HT-29 (cell line): ENCODE measurements around the gene MBD6. TPM values are rescaled to one million over a fixed set of nuclear protein-coding genes. Genes with fewer than 3 reads are reported as not detected.
A peak's percentile ranks its signal among the peaks of the same experiment; 100 is the strongest.
"Not testable (repeated sequence)": the region's sequence is repeated elsewhere in the genome, so short reads cannot be mapped to it uniquely, and the experiment has no call there.

ENCODE experiments used
- DNase-seq: peaks from one replicate; pipeline ENCODE4 v3.0.0-alpha.2; 2015; ENCODE audit warnings: low spot score
- total RNA-seq: library from RNA; depleted of rRNA; stranded (reverse); fragments of >200 nt; shearing (Covaris generic); gene quantifications from 2 replicates; pipeline ENCODE4 v1.2.3, GENCODE V29; 2014

MBD6 gene
- total RNA-seq, 1 experiment from 2014 or later, result 23.0 TPM

DNA sequence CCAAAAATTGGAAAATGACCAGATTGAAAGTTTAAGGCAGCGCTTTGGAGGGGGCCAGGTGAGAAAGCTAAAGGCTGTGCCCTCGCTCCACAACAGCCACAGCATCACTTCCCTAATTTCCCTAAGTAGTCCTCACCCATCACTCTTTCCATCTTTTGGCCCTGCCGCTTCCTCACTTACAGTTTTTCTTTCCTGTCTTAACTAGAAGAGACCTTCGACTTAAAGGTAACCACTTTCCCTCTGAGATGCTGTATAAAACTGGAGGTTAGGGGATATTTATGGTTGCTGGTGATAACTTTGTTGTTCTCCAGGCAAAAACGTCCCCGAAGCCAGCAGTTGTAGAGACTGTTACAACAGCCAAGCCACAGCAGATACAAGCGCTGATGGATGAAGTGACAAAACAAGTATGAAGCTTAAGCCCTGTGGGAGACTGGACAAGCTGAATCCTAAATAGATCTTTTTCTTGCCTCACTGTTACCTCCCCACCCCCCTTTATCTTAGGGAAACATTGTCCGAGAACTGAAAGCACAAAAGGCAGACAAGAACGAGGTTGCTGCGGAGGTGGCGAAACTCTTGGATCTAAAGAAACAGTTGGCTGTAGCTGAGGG, 6.6 kb upstream of the MBD6 start:
- no peak for DNase-seq

- no peak for DNase-seq
These were observed 5.9 kb upstream of the MBD6 start for GRCh38 chr12:57516617-57517153.

GRCh38 chr12:57517187-57517586, 5.4 kb upstream of the MBD6 start:
- no peak for DNase-seq

DNA sequence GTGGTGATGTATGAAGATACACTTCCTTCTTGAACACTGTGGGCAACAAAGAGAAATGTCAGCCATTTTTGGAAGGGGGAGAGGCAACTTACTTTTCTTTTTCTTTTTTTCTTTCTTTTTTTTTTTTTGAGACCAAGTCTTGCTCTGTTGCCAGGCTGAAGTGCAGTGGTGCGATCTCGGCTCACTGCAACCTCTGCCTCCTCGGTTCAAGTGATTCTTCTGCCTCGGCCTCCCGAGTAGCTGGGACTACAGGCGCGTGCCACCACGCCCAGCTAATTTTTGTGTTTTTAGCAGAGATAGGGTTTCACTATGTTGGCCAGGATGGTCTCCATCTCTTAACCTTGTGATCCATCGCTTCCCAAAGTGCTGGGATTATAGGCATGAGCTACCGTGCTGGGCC, 4.9 kb upstream of the MBD6 start:
- not testable (repeated sequence) for DNase-seq

GRCh38 chr12:57518176-57518919, 4.3 kb upstream of the MBD6 start:
- DNase-seq, result no peak

GRCh38 chr12:57518920-57519795, 3.5 kb upstream of the MBD6 start:
- peak; percentile 11 for DNase-seq

DNA sequence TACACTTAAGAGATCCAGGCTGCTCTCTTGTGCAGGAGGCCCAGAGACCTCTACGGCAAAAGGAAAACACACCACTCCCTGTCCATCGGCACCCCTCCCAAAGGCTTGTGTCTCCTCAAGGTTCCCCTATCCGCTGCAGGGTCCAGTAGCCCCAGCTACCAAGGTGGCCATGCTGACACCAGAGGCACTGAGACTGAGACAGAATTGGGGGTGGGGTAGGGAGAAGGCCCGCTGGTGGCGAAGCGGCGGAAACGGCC, 2.9 kb upstream of the MBD6 start:
- no peak for DNase-seq

GRCh38 chr12:57520053-57520818, 2.4 kb upstream of the MBD6 start, which contains the start of gene DDIT3:
Gene DDIT3 (minus strand): TSS chr12:57520514. CDS start chr12:57517406, 3,108 bp downstream.
- peak; percentile 98 for DNase-seq

DNA sequence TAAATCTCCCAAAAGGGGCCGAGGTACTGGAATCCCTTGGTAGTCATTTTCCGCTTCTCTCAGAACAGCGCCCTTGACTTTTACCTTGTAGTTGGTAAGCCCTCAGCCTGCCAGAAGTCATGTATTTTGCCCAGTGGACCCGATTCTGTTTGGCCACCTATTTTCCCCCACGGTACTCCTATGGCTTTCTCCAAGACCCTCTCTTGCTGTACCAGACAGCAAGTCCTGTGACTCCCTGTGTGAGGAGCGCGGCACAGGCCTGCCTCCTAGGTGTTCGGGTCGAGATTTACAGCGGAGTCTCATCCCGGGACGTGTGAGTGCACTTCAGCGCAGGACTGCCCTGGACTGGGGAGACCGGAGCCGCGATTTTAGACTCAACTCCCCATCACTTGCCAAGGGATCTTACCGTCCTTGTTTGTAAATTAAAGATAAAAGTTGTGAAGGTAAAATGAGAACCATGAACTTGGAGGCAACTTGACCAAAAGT, 1.1 kb upstream of the MBD6 start:
- DNase-seq, result peak; percentile 63

- peak; percentile 49 for DNase-seq
These were observed 472 bp downstream of the MBD6 start for GRCh38 chr12:57522887-57523705.

DNA sequence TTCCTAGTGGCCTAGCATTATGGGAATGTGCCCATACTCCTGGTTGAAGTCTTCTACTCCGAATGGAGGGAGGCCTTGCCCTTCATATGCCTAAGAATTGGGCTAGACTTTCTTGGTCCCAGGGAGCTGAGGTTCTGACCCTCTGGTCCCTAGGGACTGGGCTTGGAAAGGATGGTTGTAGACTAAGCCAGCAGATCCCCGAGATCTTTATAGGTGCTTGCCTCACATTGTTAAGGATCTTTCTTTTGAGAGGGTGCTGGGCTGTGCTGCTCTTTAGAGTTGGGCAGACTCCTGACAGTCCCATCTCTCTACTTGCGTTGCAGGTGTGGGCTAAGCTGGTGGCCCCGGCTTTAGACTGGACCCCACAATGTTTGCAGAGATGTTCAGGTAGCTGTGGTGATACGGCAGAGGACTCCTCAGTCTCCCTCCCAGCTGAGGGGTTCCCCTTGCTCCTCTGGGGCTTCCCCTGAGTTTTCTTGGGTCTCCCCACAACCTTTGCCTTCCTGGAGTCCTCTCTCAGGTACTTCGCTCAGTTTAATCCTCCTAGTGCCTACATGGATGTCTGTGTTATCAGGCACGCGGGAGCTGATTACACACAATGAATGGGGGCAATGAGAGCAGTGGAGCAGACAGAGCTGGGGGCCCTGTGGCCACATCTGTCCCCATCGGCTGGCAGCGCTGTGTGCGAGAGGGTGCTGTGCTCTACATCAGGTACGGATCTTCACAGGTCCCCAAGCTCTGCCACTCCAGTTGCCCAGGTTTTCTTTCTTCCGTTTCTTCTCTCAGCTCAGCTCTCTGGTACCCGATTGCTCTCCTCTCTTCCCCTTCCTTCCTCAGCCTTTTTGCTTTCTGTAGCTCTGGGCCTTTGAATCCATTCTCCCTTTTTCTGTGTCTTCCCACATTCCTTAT, 1.3 kb downstream of the MBD6 start:
- DNase-seq, result no peak

- DNase-seq, result no peak
These were observed 2.4 kb downstream of the MBD6 start for GRCh38 chr12:57524814-57525614.

- DNase-seq, result no peak
These were observed 3.2 kb downstream of the MBD6 start for GRCh38 chr12:57525615-57526383.

GRCh38 chr12:57526477-57527126, 4.0 kb downstream of the MBD6 start:
- no peak for DNase-seq

- no peak for DNase-seq
These were observed 4.6 kb downstream of the MBD6 start for GRCh38 chr12:57527184-57527583.

- no peak for DNase-seq
These were observed 5.6 kb downstream of the MBD6 start for GRCh38 chr12:57528176-57528575.
